Skeletal muscle tissue (tissue), 4 donors: ENCODE measurements around the gene HEATR5B. TPM values are rescaled to one million over a fixed set of nuclear protein-coding genes. Genes with fewer than 3 reads are reported as not detected.
"Not testable (repeated sequence)": the region's sequence is repeated elsewhere in the genome, so short reads cannot be mapped to it uniquely, and the experiment has no call there.

Source experiments
- H3K27ac ChIP-seq: one replicate; pipeline ENCODE4 v1.7.0; 2013; ENCODE audit warnings: mild to moderate bottlenecking, low read depth, low read length, inconsistent platforms
- H3K27me3 ChIP-seq, 3 donors: one replicate each; pipeline ENCODE4 v1.7.0; 2013; ENCODE audit warnings: low read length in 3 of 3; ENCODE audit not compliant: control insufficient read depth in 3 of 3, insufficient read depth in 3 of 3
- H3K36me3 ChIP-seq, 3 donors: one replicate each; pipeline ENCODE4 v1.7.0; 2013; ENCODE audit warnings: low read length in 3 of 3; ENCODE audit not compliant: control insufficient read depth in 3 of 3, insufficient read depth in 3 of 3
- H3K4me1 ChIP-seq, 3 donors: one replicate each; pipeline ENCODE4 v1.7.0; 2013; ENCODE audit warnings: low read length in 3 of 3, mild to moderate bottlenecking in 3 of 3; ENCODE audit not compliant: control insufficient read depth in 3 of 3, insufficient read depth in 3 of 3
- H3K4me3 ChIP-seq, 3 donors: one replicate each; pipeline ENCODE4 v1.7.0; 2013; ENCODE audit warnings: low read length in 3 of 3
- H3K9ac ChIP-seq, 3 donors: one replicate each; pipeline ENCODE4 v1.7.0; 2013; ENCODE audit warnings: low read length in 3 of 3, mild to moderate bottlenecking in 3 of 3, moderate library complexity in 2 of 3, low read depth in 1 of 3
- H3K9me3 ChIP-seq, 3 donors: one replicate each; pipeline ENCODE4 v1.7.0; 2013; ENCODE audit warnings: low read length in 3 of 3; ENCODE audit not compliant: control insufficient read depth in 3 of 3
- total RNA-seq: library from RNA; depleted of rRNA; stranded (reverse); fragments of >200 nt; gene quantifications from one replicate; pipeline ENCODE4 v1.2.3, GENCODE V29; 2014
- donor health status: Osteomylitis.

The HEATR5B gene
- total RNA-seq, 1 donor from 2014 or later, result 41.2 TPM

- not testable (repeated sequence) for H3K27me3 ChIP-seq, H3K9ac ChIP-seq, H3K4me3 ChIP-seq, H3K4me1 ChIP-seq, H3K27ac ChIP-seq, H3K9me3 ChIP-seq
- H3K36me3 ChIP-seq, result peaks cover 19 to 38% (median 31%) of the 10 kb centered on the region in 3 donors
These were observed 84.8 kb downstream of the HEATR5B start for GRCh38 chr2:36999416-36999815.

- H3K27me3 ChIP-seq, result no peaks in the 10 kb centered on the region
- no peak overlapping the region for H3K27ac ChIP-seq
- H3K9me3 ChIP-seq, result no peaks in the 10 kb centered on the region
- H3K36me3 ChIP-seq, result peaks cover under 1 to 13% (median 4%) of the 10 kb centered on the region in 3 donors
- no peak overlapping the region for H3K9ac ChIP-seq
- no peak overlapping the region for H3K4me3 ChIP-seq
- no peaks in the 10 kb centered on the region for H3K4me1 ChIP-seq
These were observed 90.1 kb downstream of the HEATR5B start for GRCh38 chr2:36993841-36994620.

GRCh38 chr2:36988008-36988407 lies 96.2 kb downstream of the HEATR5B start:
- Histone ChIP-seq H3K27me3 (no peaks in the 10 kb centered on the region), H3K36me3 (peaks cover 0 to 15% (median 10%) of the 10 kb centered on the region in 3 donors)

GRCh38 chr2:36982467-36982866 lies 101.7 kb downstream of the HEATR5B start:
- Histone ChIP-seq H3K36me3 (peaks cover 0 to 9% (median 6%) of the 10 kb centered on the region in 3 donors), H3K9ac (no peak overlapping the region), H3K4me1 (no peaks in the 10 kb centered on the region), H3K4me3 (no peak overlapping the region), H3K27ac (no peak overlapping the region), H3K9me3 (no peaks in the 10 kb centered on the region), H3K27me3 (no peaks in the 10 kb centered on the region)

More at GRCh38 chr2:36988008-36988407, 96.2 kb downstream of the HEATR5B start:
- H3K4me3 ChIP-seq, result no peak overlapping the region
- no peaks in the 10 kb centered on the region for H3K9me3 ChIP-seq
- no peak overlapping the region for H3K27ac ChIP-seq
- H3K4me1 ChIP-seq, result no peaks in the 10 kb centered on the region
- no peak overlapping the region for H3K9ac ChIP-seq

- Histone ChIP-seq H3K9me3 (no peaks in the 10 kb centered on the region), H3K9ac (no peak overlapping the region), H3K4me1 (no peaks in the 10 kb centered on the region), H3K36me3 (peaks cover 0 to 8% (median 6%) of the 10 kb centered on the region in 3 donors), H3K27ac (no peak overlapping the region), H3K27me3 (no peaks in the 10 kb centered on the region), H3K4me3 (no peak overlapping the region)
These were observed 102.3 kb downstream of the HEATR5B start for GRCh38 chr2:36981911-36982310.

GRCh38 chr2:36979007-36979406 lies 105.2 kb downstream of the HEATR5B start:
- H3K27me3 ChIP-seq, H3K9me3 ChIP-seq, H3K27ac ChIP-seq, H3K36me3 ChIP-seq, H3K4me1 ChIP-seq, H3K4me3 ChIP-seq, H3K9ac ChIP-seq: not testable (repeated sequence)

- H3K9me3 ChIP-seq, result no peaks in the 10 kb centered on the region
- H3K36me3 ChIP-seq, result peaks cover 0 to 6% (median 5%) of the 10 kb centered on the region in 3 donors
- no peak overlapping the region for H3K4me3 ChIP-seq
- no peak overlapping the region for H3K27ac ChIP-seq
- no peak overlapping the region for H3K9ac ChIP-seq
- no peaks in the 10 kb centered on the region for H3K27me3 ChIP-seq
- H3K4me1 ChIP-seq, result no peaks in the 10 kb centered on the region
These were observed 108.1 kb downstream of the HEATR5B start for GRCh38 chr2:36976065-36976464.

- Histone ChIP-seq H3K27ac (no peak overlapping the region), H3K27me3 (no peaks in the 10 kb centered on the region), H3K9ac (no peak overlapping the region), H3K9me3 (no peaks in the 10 kb centered on the region), H3K4me3 (no peak overlapping the region), H3K36me3 (peaks cover 0 to 6% (median 5%) of the 10 kb centered on the region in 3 donors), H3K4me1 (no peaks in the 10 kb centered on the region)
These were observed 108.9 kb downstream of the HEATR5B start for GRCh38 chr2:36975306-36975705.

- no peak overlapping the region for H3K4me3 ChIP-seq
- no peaks in the 10 kb centered on the region for H3K27me3 ChIP-seq
- no peak overlapping the region for H3K27ac ChIP-seq
- no peaks in the 10 kb centered on the region for H3K9me3 ChIP-seq
- no peaks in the 10 kb centered on the region for H3K4me1 ChIP-seq
- H3K36me3 ChIP-seq, result no peaks in the 10 kb centered on the region
- H3K9ac ChIP-seq, result no peak overlapping the region
These were observed 110.9 kb downstream of the HEATR5B start for GRCh38 chr2:36973320-36973719.

- no peak overlapping the region for H3K27ac ChIP-seq
- no peaks in the 10 kb centered on the region for H3K9me3 ChIP-seq
- no peaks in the 10 kb centered on the region for H3K27me3 ChIP-seq
- no peak overlapping the region for H3K4me3 ChIP-seq
- peaks cover 0 to 8% (median 5%) of the 10 kb centered on the region in 3 donors for H3K4me1 ChIP-seq
- H3K36me3 ChIP-seq, result no peaks in the 10 kb centered on the region
- H3K9ac ChIP-seq, result no peak overlapping the region
These were observed 112.2 kb downstream of the HEATR5B start for GRCh38 chr2:36971990-36972389.
